DMS53 (cell line): ENCODE data around the gene SRP54.
"Not testable (repeated sequence)": the region's sequence is repeated elsewhere in the genome, so short reads cannot be mapped to it uniquely, and the experiment has no call there.

Experiments used
- DNase-seq: peaks from one replicate; lab custom pipeline; 2025; lab: John Stamatoyannopoulos, UW

SRP54 gene

DNA sequence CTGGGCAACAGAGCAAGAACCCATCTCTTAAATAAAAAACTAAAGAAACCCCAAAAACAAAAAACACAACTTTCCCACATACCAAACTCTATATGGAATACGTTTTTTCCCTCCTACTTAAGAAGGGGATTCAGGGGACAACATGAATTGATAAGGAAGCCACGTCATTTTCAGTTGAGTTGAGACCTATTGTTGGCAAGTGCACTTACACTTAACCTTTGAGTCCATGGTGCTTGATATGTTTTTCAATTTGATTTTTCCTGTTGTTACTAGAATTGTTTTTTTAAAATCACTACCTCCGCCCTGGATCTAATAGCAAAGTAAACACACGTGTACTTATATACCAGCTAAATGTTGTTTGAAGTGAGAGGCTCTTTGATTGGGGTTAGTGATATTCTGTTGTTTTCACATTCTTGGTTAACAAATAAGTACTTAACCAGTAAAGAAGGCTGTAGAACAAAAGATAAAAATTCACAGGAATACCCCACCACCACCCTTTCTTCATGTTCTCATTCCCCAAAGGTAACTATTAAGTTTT lies 65.3 kb downstream of the SRP54 start:
- peak; percentile 68 for DNase-seq

DNA sequence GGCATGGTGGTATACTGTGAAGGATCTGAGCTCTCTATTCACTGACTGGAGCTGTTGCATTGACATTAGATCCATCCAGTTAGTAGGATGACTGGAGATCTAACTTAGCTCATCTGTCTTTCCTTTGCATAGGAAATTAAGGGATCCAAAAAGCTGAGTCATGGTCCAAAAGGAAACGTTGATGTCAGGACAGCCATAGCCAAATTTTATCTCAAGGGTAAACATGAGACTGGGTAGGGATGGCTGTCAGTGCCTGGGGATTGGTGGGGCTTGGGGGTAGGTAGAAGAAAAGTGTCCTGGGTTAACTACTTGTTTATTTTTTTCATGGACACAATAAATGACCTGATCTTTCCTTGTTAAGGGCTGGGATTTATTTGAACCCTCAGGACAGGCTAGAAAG lies 67.9 kb downstream of the SRP54 start:
- peak; percentile 24 for DNase-seq

DNA sequence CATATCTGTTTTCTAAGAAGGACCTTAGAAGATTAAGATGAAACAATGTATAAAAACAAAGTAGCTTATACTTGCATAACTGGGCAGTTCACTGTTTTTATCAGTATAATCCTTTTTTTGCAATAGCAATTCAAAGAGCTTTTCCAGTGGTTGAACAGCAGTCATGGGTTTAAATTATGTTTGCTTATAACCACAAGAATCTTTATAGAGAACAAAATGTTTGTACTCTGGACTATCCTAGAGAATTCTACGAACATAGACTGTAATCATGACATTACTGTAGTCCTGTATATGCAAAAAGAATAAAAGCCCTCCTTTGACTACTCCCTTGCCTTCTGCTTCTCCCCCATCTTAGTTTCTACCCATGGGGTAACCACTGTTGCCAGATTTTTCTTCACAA lies 69.0 kb downstream of the SRP54 start:
- DNase-seq: no peak

DNA sequence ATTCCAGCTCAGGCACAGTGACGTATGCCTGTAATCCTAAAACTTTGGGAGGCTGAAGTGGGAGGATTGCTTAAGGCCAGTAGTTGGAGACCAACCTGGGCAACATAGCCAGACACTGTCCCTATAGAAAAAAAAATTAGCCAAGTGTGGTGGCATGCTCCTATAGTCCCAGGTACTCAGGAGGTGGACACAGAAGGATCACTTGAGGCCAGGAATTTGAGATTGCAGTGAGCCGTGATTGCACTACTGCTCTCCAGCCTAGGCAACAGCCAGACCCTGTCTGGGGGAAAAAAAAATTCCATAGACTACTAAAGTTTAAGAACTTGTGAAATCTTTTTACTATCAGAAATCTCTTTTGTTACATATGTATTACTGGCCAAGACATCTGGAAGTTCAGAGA lies 69.8 kb downstream of the SRP54 start:
- DNase-seq: no peak

DNA sequence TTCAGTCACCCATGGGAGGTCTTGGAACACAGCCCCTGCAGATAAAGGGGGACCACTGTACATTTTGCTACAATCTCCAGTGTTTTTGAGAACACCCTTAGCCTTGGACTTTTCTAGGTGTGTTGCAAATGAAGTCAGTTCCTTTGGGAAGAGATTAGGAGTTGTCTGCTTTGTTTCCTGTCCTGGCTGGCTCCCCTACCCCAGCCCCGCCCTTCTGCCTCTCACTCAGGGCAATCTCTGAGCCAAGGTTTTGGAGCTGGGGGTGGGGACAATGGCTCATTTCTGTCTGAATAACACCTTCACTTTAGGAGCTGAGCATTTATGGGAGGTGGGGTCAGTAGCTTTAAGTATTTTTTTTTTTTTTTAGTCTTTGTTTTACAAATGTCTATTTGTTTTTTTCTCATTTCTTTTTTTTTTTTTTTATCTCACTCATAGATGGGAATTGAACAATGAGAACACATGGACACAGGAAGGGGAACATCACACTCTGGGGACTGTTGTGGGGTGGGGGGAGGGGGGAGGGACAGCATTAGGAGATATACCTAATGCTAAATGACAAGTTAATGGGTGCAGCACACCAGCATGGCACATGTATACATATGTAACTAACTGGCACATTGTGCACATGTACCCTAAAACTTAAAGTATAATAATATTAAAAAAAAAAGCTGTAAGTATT lies 78.5 kb downstream of the SRP54 start:
- DNase-seq: not testable (repeated sequence)

DNA sequence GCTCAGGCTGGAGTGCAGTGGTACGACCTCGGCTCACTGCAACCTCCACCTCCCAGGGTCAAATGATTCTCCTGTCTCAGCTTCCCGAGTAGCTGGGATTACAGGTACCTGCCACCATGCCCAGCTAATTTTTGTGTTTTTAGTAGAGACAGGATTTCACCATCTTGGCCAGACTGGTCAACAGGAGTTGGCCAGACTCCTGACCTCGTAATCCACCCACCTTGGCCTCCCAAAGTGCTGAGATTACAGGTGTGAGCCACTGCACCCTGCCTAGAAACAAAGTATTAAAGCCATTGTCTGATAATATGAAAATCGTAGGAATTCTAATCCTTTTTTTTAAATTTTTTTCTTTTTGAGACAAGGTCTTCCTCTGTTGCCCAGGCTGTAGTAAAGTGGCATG lies 82.9 kb downstream of the SRP54 start:
- DNase-seq: not testable (repeated sequence)

DNA sequence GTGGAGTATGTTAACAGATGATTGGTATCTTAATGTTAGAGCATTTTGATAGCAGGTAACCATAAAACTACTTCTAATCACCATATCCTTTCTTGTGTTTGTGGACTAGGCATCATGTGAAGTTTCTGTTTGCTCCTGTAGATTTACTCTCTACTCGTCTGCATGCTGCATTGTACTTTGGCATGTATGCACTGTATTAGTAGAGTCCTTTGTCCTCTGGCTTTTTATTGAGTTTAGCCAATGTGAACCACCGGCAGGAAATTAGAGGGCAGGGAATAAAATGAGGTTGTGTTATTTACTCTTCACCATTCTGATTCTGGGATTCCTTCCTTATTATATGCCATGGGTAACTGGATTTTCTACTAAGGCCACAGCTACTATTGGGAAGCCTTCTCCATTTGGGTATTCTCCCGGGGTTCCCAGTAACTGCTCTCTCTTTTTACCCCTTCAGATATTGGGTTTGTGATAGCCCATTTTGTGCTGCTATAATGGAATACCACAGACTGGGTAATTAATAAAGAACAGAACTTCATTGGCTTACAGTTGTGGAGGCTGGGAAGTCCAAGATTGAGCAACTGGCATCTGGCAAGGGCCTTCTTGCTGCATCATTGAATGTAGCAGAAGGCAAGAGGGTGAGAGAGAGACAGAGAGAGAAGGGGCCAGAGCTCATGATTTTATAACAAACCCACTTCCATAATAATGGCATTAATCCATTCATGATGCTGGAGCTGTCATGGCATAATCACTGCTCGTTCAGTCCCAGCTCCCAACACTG lies 85.6 kb downstream of the SRP54 start:
- no peak for DNase-seq

DNA sequence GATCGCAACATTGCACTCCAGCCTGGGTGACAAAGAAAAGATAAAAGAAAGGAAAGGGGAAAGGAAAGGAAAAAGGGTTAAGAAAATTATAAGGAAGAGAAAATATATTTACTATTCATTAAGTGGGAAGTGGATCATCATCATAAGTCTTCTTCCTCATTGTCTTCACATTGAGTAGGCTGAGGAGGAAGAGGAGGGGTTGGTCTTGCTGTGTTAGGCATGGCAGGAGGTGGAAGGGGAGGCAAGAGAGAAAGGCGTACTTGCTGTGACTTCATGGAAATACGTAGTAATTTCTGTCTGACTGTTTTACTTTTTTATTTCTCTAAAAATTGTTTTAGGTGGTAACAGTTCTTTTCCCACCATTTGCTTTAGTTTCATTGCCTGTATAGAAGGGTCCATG lies 89.4 kb downstream of the SRP54 start:
- no peak for DNase-seq

DNA sequence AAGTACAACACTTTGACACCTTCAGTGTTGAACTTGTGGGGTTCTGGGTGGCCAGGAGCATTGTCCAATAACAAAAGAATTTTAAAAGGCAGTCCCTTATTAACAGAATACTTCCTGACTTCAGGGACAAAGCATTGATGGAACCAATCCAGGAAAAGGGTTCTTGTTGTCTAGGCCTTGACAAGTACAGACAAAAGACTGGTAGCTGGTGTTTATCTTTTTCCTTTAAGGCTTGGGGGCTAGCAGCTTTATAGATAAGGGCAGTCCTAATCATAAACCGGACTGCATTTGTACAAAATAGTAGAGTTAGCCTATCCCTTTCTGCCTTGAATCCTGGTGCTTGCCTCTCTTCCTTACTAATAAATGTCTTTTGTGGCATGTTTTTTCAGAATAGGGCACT lies 90.7 kb downstream of the SRP54 start:
- DNase-seq: no peak

DNA sequence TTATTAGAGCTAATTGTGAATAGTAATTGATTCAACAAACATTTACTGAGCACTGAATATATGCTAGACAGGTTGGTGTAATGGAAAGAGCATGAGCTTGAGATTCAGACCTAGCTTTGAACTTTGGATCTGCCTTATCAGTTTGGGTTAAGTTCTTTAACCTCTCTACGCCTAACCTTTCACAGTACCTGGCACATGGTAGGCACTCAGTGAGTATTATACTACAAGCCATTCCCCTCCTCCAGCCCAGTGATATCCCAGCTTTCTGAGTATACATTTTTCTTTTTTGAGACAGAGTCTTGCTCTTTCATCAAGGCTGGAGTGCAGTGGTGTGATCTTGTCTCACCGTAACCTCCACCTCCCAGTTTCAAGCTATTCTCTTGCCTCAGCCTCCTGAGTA lies 95.3 kb downstream of the SRP54 start:
- no peak for DNase-seq
